ENCODE results near the gene GTF3C5.
"Not testable (repeated sequence)": the region's sequence is repeated elsewhere in the genome, so short reads cannot be mapped to it uniquely, and the experiment has no call there.

The GTF3C5 gene

GRCh38 chr9:133056533-133056932 is 25.7 kb downstream of the GTF3C5 start:
- DNase-seq: no peak

- DNase-seq: no peak
Observed at GRCh38 chr9:133057006-133057405, 26.2 kb downstream of the GTF3C5 start.

DNA sequence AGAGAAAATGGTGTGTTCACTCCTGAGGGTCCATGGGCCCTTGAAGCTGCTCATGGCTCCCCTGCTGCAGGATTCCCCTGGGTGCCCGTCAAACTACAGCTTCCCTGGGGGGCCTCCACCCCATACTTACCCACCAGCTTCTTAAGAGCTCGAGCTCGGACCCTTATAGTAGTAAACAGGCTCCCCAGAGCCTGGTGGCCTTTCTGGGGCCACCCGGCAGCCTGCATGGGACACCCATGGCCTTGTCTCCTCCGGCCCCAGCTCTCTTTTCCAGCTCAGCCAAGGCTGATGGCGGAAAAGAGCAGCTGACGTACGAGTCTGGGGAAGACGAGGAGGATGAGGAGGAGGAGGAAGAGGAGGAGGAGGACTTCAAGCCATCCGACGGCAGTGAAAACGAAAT is 26.8 kb downstream of the GTF3C5 start:
- DNase-seq: no peak

DNA sequence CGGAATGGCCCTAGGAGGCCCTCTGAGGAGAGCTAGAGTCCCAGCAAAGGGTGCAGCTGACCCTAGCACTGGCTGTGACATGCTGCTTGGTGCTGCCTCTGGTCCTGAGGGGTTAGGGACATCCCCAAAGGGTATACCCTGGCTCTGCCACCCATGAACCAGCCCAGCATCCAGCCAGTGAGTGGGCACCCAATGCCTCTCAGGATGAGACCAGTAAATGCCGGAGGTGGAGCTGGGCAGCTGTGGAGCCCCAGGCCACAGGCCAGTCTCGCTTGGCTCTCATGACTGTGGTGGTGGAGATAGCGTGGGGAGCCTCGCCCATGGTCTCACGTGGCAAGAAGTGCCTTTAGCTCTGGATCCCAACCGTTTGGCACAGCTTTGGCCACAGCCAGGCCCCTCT is 27.3 kb downstream of the GTF3C5 start:
- DNase-seq: no peak

GRCh38 chr9:133058550-133059320 is 27.9 kb downstream of the GTF3C5 start:
- no peak for DNase-seq

GRCh38 chr9:133059623-133060022 is 28.8 kb downstream of the GTF3C5 start:
- no peak for DNase-seq

DNA sequence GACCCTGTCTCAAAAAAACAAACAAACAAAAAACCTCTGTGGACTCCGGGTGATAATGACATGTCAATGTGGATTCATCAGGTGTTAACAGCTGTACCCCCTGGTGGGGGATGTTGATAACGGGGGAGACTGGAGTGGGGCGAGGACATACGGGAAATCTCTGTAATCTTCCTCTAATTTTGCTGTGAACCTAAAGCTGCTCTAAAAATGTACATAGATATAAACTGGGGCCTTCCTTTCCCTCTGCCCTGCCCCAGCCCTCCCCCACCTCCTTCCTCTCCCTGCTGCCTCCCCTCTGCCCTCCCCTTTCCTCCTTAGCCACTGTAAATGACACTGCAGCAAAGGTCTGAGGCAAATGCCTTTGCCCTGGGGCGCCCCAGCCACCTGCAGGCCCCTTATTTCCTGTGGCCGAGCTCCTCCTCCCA is 29.6 kb downstream of the GTF3C5 start:
- no peak for DNase-seq

- DNase-seq: not testable (repeated sequence)
Observed at GRCh38 chr9:133061019-133061763, 30.4 kb downstream of the GTF3C5 start.

- DNase-seq: not testable (repeated sequence)
Observed at GRCh38 chr9:133061764-133062145, 31.0 kb downstream of the GTF3C5 start, which contains the start of gene CEL. Gene CEL (plus strand): TSS chr9:133061981. CDS start chr9:133062003, 22 bp downstream.

GRCh38 chr9:133062569-133062968 is 31.8 kb downstream of the GTF3C5 start:
- not testable (repeated sequence) for DNase-seq

GRCh38 chr9:133063159-133063499 is 32.3 kb downstream of the GTF3C5 start:
- no peak for DNase-seq

- no peak for DNase-seq
Observed at GRCh38 chr9:133063500-133064231, 32.9 kb downstream of the GTF3C5 start.

- DNase-seq: no peak
Observed at GRCh38 chr9:133064241-133065069, 33.7 kb downstream of the GTF3C5 start.

DNA sequence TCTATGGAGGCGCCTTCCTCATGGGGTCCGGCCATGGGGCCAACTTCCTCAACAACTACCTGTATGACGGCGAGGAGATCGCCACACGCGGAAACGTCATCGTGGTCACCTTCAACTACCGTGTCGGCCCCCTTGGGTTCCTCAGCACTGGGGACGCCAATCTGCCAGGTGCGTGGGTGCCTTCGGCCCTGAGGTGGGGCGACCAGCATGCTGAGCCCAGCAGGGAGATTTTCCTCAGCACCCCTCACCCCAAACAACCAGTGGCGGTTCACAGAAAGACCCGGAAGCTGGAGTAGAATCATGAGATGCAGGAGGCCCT is 34.2 kb downstream of the GTF3C5 start:
- no peak for DNase-seq

- no peak for DNase-seq
Observed at GRCh38 chr9:133066181-133066983, 35.6 kb downstream of the GTF3C5 start.

GRCh38 chr9:133067006-133067405 is 36.2 kb downstream of the GTF3C5 start:
- DNase-seq: no peak

GRCh38 chr9:133067813-133068212 is 37.0 kb downstream of the GTF3C5 start:
- DNase-seq: no peak

- not testable (repeated sequence) for DNase-seq
Observed at GRCh38 chr9:133068431-133068830, 37.6 kb downstream of the GTF3C5 start.

GRCh38 chr9:133070500-133070961 is 39.7 kb downstream of the GTF3C5 start:
- not testable (repeated sequence) for DNase-seq

- DNase-seq: not testable (repeated sequence)
Observed at GRCh38 chr9:133070985-133071384, 40.2 kb downstream of the GTF3C5 start.

DNA sequence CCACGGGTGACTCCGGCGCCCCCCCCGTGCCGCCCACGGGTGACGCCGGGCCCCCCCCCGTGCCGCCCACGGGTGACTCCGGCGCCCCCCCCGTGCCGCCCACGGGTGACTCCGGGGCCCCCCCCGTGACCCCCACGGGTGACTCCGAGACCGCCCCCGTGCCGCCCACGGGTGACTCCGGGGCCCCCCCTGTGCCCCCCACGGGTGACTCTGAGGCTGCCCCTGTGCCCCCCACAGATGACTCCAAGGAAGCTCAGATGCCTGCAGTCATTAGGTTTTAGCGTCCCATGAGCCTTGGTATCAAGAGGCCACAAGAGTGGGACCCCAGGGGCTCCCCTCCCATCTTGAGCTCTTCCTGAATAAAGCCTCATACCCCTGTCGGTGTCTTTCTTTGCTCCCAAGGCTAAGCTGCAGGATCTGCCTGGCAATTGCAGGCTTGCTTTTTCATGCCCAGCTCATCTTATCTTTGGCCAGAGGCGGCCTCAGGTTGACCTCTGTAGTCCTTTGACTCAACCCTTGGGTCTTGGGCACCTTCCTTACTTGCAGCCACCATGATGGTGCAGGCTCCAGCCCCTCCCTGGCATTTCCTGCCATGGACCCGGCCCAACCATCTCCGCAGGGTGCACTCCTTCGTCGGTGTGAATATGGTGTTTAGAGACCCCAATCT is 40.8 kb downstream of the GTF3C5 start:
- no peak for DNase-seq

All from NCI-H1105 (cell line).